Measurements from ENCODE around the gene SPNS3. TPM values are rescaled to one million over a fixed set of nuclear protein-coding genes. Genes with fewer than 3 reads are reported as not detected.

Gene SPNS3
- polyA plus RNA-seq, 1 donor from 2014 or later, result not detected

GRCh38 chr17:4509923-4510617, 76.3 kb downstream of the SPNS3 start:
- Histone ChIP-seq H3K4me2 (ENCODE audit: low read length) (no peak overlapping the region), H3F3A (ENCODE audit: insufficient read depth, low read length, poor library complexity, severe bottlenecking) (no peaks in the 10 kb centered on the region), H2AFZ (ENCODE audit: low read depth, low read length) (no peak overlapping the region), H3K27me3 (ENCODE audit: insufficient read depth, low read depth, low read length) (no peaks in the 10 kb centered on the region), H3K27ac (ENCODE audit: low read length) (no peak overlapping the region), H3K79me2 (replicated peaks; ENCODE audit: insufficient read depth, low read length) (no peaks in the 10 kb centered on the region), H3K9me3 (ENCODE audit: low read length) (no peaks in the 10 kb centered on the region), H3K9me2 (ENCODE audit: insufficient read depth, low read length) (no peaks in the 10 kb centered on the region), H4K20me1 (ENCODE audit: insufficient read depth) (no peaks in the 10 kb centered on the region), H3K4me3 (ENCODE audit: low read length) (no peak overlapping the region), H3K36me3 (ENCODE audit: insufficient read depth, low read length) (no peaks in the 10 kb centered on the region), H3K9ac (ENCODE audit: low read length) (no peak overlapping the region)
- no peak for TF ChIP-seq EP300 (conservative IDR thresholded peaks at IDR 0.05; ENCODE audit: poor library complexity, severe bottlenecking)
- TF ChIP-seq REST (IDR thresholded peaks at IDR 0.05; ENCODE audit: borderline replicate concordance), result no peak
- TF ChIP-seq MXI1 (conservative IDR thresholded peaks at IDR 0.05; ENCODE audit: poor library complexity, severe bottlenecking), result no peak
- TF ChIP-seq SMC3 (conservative IDR thresholded peaks at IDR 0.05; ENCODE audit: poor library complexity), result no peak
- no peak for TF ChIP-seq EZH2 (IDR thresholded peaks at IDR 0.05; ENCODE audit: borderline replicate concordance, insufficient read depth, low read length, poor library complexity, severe bottlenecking)
- TF ChIP-seq CTCF (IDR thresholded peaks at IDR 0.05; ENCODE audit: poor library complexity, severe bottlenecking), result no peak
- no peak for TF ChIP-seq POLR2AphosphoS5 (IDR thresholded peaks at IDR 0.05)
- TF ChIP-seq RAD21 (conservative IDR thresholded peaks at IDR 0.05), result no peak
- TF ChIP-seq TAF1 (IDR thresholded peaks at IDR 0.05; ENCODE audit: low read depth), result no peak

GRCh38 chr17:4510618-4510941, 76.8 kb downstream of the SPNS3 start:
- H3K4me3 ChIP-seq (ENCODE audit: low read length), result no peak overlapping the region
- H3K4me2 ChIP-seq (ENCODE audit: low read length), result no peak overlapping the region
- H3K9ac ChIP-seq (ENCODE audit: low read length), result no peak overlapping the region
- H3K36me3 ChIP-seq (ENCODE audit: insufficient read depth, low read length), result no peaks in the 10 kb centered on the region
- no peaks in the 10 kb centered on the region for H3K9me2 ChIP-seq (ENCODE audit: insufficient read depth, low read length)
- H3K27ac ChIP-seq (ENCODE audit: low read length), result no peak overlapping the region
- H3F3A ChIP-seq (ENCODE audit: insufficient read depth, low read length, poor library complexity, severe bottlenecking), result no peaks in the 10 kb centered on the region
- H4K20me1 ChIP-seq (ENCODE audit: insufficient read depth), result no peaks in the 10 kb centered on the region
- H3K9me3 ChIP-seq (ENCODE audit: low read length), result no peaks in the 10 kb centered on the region
- no peaks in the 10 kb centered on the region for H3K79me2 ChIP-seq (replicated peaks; ENCODE audit: insufficient read depth, low read length)
- no peaks in the 10 kb centered on the region for H3K27me3 ChIP-seq (ENCODE audit: insufficient read depth, low read depth, low read length)
- no peak overlapping the region for H2AFZ ChIP-seq (ENCODE audit: low read depth, low read length)
- no peak for TF ChIP-seq EP300 (conservative IDR thresholded peaks at IDR 0.05; ENCODE audit: poor library complexity, severe bottlenecking)
- TF ChIP-seq REST (IDR thresholded peaks at IDR 0.05; ENCODE audit: borderline replicate concordance), result no peak
- TF ChIP-seq EZH2 (IDR thresholded peaks at IDR 0.05; ENCODE audit: borderline replicate concordance, insufficient read depth, low read length, poor library complexity, severe bottlenecking), result no peak
- TF ChIP-seq CTCF (IDR thresholded peaks at IDR 0.05; ENCODE audit: poor library complexity, severe bottlenecking), result no peak
- no peak for TF ChIP-seq RAD21 (conservative IDR thresholded peaks at IDR 0.05)
- TF ChIP-seq MXI1 (conservative IDR thresholded peaks at IDR 0.05; ENCODE audit: poor library complexity, severe bottlenecking), result no peak
- TF ChIP-seq POLR2AphosphoS5 (IDR thresholded peaks at IDR 0.05), result no peak
- TF ChIP-seq TAF1 (IDR thresholded peaks at IDR 0.05; ENCODE audit: low read depth), result no peak
- no peak for TF ChIP-seq SMC3 (conservative IDR thresholded peaks at IDR 0.05; ENCODE audit: poor library complexity)
